GM18867 (cell line): Measurements from ENCODE around the gene MITF.

Source experiments
- ATAC-seq: cut with Tn5 transposase; IDR thresholded peaks from one replicate; pipeline ENCODE4 v1.9.1; 2021; ENCODE audit warnings: mild to moderate bottlenecking, moderate library complexity; ENCODE audit not compliant: unreplicated experiment

MITF gene

GRCh38 chr3:69739204-69740102, at the start of gene MITF:
MITF (plus strand) TSS chr3:69739464; CDS start chr3:69739598, 134 bp downstream.
- ATAC-seq = peak; percentile 98

- no peak for ATAC-seq
Observed at GRCh38 chr3:69691860-69692259, 47.4 kb upstream of the MITF start.

- ATAC-seq = no peak
Observed at GRCh38 chr3:69692761-69693160, 46.5 kb upstream of the MITF start.

- ATAC-seq = no peak
Observed at GRCh38 chr3:69695443-69695842, 43.8 kb upstream of the MITF start.

GRCh38 chr3:69695933-69696332, 43.3 kb upstream of the MITF start:
- no peak for ATAC-seq

GRCh38 chr3:69696367-69696766, 42.9 kb upstream of the MITF start:
- ATAC-seq = no peak

- no peak for ATAC-seq
Observed at GRCh38 chr3:69697381-69697780, 41.9 kb upstream of the MITF start.

GRCh38 chr3:69698728-69699127, 40.5 kb upstream of the MITF start:
- ATAC-seq = no peak

- ATAC-seq = no peak
Observed at GRCh38 chr3:69699183-69699582, 40.1 kb upstream of the MITF start.

- ATAC-seq = no peak
Observed at GRCh38 chr3:69700949-69701348, 38.3 kb upstream of the MITF start.

GRCh38 chr3:69710153-69710977, 28.9 kb upstream of the MITF start:
- no peak for ATAC-seq

GRCh38 chr3:69712269-69712668, 27.0 kb upstream of the MITF start:
- ATAC-seq = no peak

- ATAC-seq = no peak
Observed at GRCh38 chr3:69712933-69713332, 26.3 kb upstream of the MITF start.

GRCh38 chr3:69715204-69715603, 24.1 kb upstream of the MITF start:
- no peak for ATAC-seq

GRCh38 chr3:69716119-69716518, 23.1 kb upstream of the MITF start:
- ATAC-seq = no peak

GRCh38 chr3:69718866-69719586, 20.2 kb upstream of the MITF start:
- ATAC-seq = no peak

- no peak for ATAC-seq
Observed at GRCh38 chr3:69719587-69720122, 19.6 kb upstream of the MITF start.

- ATAC-seq = no peak
Observed at GRCh38 chr3:69720824-69721223, 18.4 kb upstream of the MITF start.

GRCh38 chr3:69723389-69723788, 15.9 kb upstream of the MITF start:
- ATAC-seq = no peak

- ATAC-seq = no peak
Observed at GRCh38 chr3:69724722-69725435, 14.4 kb upstream of the MITF start.
